Measurements from ENCODE around the gene RASSF3. TPM values are rescaled to one million over a fixed set of nuclear protein-coding genes. Genes with fewer than 3 reads are reported as not detected.

Gene RASSF3
- total RNA-seq, 4 donors from 2014 or later: 19.4 to 46.2 (median 30.1) TPM

- TF ChIP-seq, protein P1, sequence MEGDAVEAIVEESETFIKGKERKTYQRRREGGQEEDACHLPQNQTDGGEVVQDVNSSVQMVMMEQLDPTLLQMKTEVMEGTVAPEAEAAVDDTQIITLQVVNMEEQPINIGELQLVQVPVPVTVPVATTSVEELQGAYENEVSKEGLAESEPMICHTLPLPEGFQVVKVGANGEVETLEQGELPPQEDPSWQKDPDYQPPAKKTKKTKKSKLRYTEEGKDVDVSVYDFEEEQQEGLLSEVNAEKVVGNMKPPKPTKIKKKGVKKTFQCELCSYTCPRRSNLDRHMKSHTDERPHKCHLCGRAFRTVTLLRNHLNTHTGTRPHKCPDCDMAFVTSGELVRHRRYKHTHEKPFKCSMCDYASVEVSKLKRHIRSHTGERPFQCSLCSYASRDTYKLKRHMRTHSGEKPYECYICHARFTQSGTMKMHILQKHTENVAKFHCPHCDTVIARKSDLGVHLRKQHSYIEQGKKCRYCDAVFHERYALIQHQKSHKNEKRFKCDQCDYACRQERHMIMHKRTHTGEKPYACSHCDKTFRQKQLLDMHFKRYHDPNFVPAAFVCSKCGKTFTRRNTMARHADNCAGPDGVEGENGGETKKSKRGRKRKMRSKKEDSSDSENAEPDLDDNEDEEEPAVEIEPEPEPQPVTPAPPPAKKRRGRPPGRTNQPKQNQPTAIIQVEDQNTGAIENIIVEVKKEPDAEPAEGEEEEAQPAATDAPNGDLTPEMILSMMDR (IDR thresholded peaks at IDR 0.05; ENCODE audit: low read depth): no peak
Observed at GRCh38 chr12:64611341-64612284, 1.3 kb downstream of the RASSF3 start.

- TF ChIP-seq, protein P1 (IDR thresholded peaks at IDR 0.05; ENCODE audit: low read depth): no peak
Observed at GRCh38 chr12:64612843-64613242, 2.5 kb downstream of the RASSF3 start.

DNA sequence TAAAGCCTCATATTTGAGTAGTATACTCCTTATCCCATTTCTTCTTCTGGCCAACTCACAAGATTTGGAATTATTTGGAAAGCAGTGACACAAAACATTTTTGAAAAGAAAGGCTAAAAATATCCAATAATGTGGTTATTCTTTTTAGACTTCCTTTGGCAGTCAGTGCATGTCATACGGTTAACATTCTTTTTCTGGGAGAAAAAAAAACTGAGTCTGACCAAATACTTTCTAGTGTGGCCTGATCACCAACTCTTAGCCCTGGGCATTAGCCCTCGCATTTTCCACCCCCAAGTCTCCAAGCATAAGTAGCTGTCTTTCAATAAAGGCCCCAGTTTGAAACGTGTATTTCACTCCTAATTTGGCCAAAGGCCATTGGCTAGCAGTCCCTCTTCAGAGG lies 5.9 kb downstream of the RASSF3 start:
- TF ChIP-seq, protein P1 (IDR thresholded peaks at IDR 0.05; ENCODE audit: low read depth): no peak

DNA sequence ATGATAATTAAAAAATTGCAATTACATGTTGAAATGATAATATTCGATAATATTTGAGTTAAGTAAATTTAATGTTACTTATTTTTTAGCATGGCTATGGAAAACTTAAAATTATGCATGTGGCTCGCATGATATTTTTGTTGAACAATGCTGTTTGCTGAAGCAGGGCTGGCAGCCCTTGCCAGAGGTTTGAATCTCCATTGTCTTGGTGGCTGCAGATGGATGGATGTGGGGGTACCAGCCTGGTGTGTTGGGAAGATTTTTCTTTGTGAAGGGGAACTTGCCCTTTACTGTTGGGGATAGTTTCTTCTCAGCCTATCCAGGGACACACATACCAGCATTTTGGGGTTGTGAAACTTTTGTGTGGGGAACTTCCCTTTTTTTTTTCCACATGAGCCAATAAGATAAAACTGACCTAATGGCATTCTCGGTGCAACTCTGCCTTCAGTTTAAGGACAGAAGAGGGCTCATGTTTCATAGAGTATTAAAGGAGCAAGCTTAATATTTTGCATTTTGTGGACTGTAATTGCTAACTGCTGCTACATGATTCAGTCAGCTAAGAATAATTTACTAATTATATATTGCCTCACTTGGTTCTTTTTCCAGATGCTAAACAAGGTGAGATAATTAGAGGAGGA lies 8.8 kb downstream of the RASSF3 start:
- TF ChIP-seq, protein P1 (IDR thresholded peaks at IDR 0.05; ENCODE audit: low read depth): no peak

DNA sequence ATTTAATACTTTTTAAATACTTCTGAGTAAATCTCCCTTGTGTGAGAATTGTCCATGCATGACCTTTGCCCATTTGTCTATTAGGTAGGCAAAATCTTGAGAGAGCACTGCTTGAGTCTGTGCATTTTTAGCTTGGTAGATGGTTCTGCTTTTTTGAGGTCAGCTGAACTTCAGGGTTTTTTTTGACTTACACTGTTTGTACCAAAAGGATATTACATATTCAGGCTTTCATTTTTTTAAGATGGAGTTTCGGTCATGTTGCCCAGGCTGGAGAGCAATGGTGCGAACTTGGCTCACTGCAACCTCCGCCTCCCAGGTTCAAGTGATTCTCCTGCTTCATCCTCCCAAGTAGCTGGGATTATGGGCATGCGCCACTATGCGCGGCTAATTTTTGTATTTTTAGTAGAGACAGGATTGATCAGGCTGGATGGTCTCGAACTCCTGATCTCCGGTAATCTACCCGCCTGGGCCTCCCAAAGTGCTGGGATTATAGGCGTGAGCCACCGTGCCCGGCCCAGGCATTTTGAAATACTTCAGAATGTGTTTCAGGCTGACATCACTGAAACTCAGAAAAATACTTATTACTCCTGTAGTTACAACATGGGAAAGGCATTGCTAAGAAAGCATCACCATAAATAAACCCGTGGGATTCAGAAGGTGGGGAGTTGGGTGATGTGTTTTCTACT lies 11.1 kb downstream of the RASSF3 start:
- TF ChIP-seq, protein P1 (IDR thresholded peaks at IDR 0.05; ENCODE audit: low read depth): no peak

- TF ChIP-seq, protein P1 (IDR thresholded peaks at IDR 0.05; ENCODE audit: low read depth): no peak
Observed at GRCh38 chr12:64624035-64624434, 13.7 kb downstream of the RASSF3 start.
